ENCODE data around the gene ZFP92. TPM values are rescaled to one million over a fixed set of nuclear protein-coding genes. Genes with fewer than 3 reads are reported as not detected.

Gene ZFP92
- total RNA-seq, 6 experiments from 2014 or later = 0.03 to 0.38 (median 0.06) TPM

- Mint-ChIP-seq H3K27me3 (ENCODE audit: insufficient read depth) (peaks cover 3% of the 10 kb centered on the region; the same call in 1 of the 2 replicates), H3K27ac (no peak overlapping the region), H3K36me3 (ENCODE audit: low read depth) (no peaks in the 10 kb centered on the region), H3K4me3 (no peak overlapping the region), H3K9me3 (no peaks in the 10 kb centered on the region), H3K4me1 (ENCODE audit: low read depth) (peaks cover 9% of the 10 kb centered on the region)
- DNase-seq = no peak
- TF ChIP-seq CTCF (IDR thresholded peaks at IDR 0.05) = no peak
These were observed 40.8 kb upstream of the ZFP92 start for GRCh38 chrX:153370293-153371055.

GRCh38 chrX:153371256-153371655 is 40.0 kb upstream of the ZFP92 start:
- Mint-ChIP-seq H3K36me3 (ENCODE audit: low read depth) (no peaks in the 10 kb centered on the region), H3K27me3 (ENCODE audit: insufficient read depth) (peaks cover 3% of the 10 kb centered on the region; the same call in 1 of the 2 replicates)
- no peak for TF ChIP-seq CTCF (IDR thresholded peaks at IDR 0.05)

GRCh38 chrX:153372949-153373348 is 38.3 kb upstream of the ZFP92 start:
- H3K27ac Mint-ChIP-seq = no peak overlapping the region
- no peak overlapping the region for H3K4me3 Mint-ChIP-seq
- no peak for TF ChIP-seq CTCF (IDR thresholded peaks at IDR 0.05)
- DNase-seq = no peak
- no peaks in the 10 kb centered on the region for H3K9me3 Mint-ChIP-seq
- peaks cover 3% of the 10 kb centered on the region; the same call in 1 of the 2 replicates for H3K27me3 Mint-ChIP-seq (ENCODE audit: insufficient read depth)
- peaks cover 9% of the 10 kb centered on the region for H3K4me1 Mint-ChIP-seq (ENCODE audit: low read depth)
- H3K36me3 Mint-ChIP-seq (ENCODE audit: low read depth) = no peaks in the 10 kb centered on the region

More at GRCh38 chrX:153371256-153371655, 40.0 kb upstream of the ZFP92 start:
- Mint-ChIP-seq H3K27ac (no peak overlapping the region; the same call in 1 of the 2 replicates), H3K4me1 (ENCODE audit: low read depth) (peaks cover 9% of the 10 kb centered on the region), H3K4me3 (no peak overlapping the region), H3K9me3 (no peaks in the 10 kb centered on the region)
- DNase-seq = no peak

DNA sequence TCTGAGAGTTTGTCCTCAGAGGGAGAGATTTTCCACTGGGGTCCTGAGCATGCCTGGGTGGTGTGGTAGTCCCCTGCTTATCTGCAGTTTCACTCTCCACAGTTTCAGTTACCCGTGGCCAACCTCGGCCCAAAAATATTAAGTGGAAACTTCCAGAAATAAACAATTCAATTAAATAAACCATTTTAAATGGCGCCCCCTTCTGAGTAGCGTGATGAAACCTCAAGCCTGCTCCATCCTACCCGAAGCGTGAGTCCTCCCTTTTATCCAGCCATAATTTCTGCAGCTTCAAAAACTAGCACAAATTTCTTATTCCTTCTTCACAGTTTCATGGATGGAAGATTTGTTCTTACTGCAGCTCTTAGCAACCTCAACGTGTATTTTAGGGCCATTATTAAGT is 36.8 kb upstream of the ZFP92 start:
- TF ChIP-seq CTCF (IDR thresholded peaks at IDR 0.05) = peak; percentile 42
- H3K4me1 Mint-ChIP-seq (ENCODE audit: low read depth) = peaks cover 9% of the 10 kb centered on the region
- no peaks in the 10 kb centered on the region for H3K9me3 Mint-ChIP-seq
- peaks cover 3% of the 10 kb centered on the region for H3K27me3 Mint-ChIP-seq (ENCODE audit: insufficient read depth)
- no peak for DNase-seq
- H3K4me3 Mint-ChIP-seq = no peak overlapping the region
- H3K27ac Mint-ChIP-seq = no peak overlapping the region
- no peaks in the 10 kb centered on the region for H3K36me3 Mint-ChIP-seq (ENCODE audit: low read depth)

GRCh38 chrX:153375571-153375970 is 35.7 kb upstream of the ZFP92 start:
- no peak for DNase-seq
- Mint-ChIP-seq H3K4me3 (no peak overlapping the region), H3K9me3 (no peaks in the 10 kb centered on the region), H3K27me3 (ENCODE audit: insufficient read depth) (peaks cover 3% of the 10 kb centered on the region), H3K4me1 (ENCODE audit: low read depth) (peaks cover 6% of the 10 kb centered on the region), H3K27ac (no peak overlapping the region), H3K36me3 (ENCODE audit: low read depth) (no peaks in the 10 kb centered on the region)
- TF ChIP-seq CTCF (IDR thresholded peaks at IDR 0.05) = no peak

Measured in HFFc6 (cell line).